Ishikawa (cell line): ENCODE data around the gene PROZ.

ENCODE experiments used
- CEBPB ChIP-seq: IDR thresholded peaks from 2 replicates; pipeline ENCODE4 v1.6.1; 2012
- EP300 ChIP-seq: IDR thresholded peaks from 2 replicates; pipeline ENCODE4 v1.6.1; 2012; ENCODE audit warnings: borderline replicate concordance
- MAX ChIP-seq: IDR thresholded peaks from 2 replicates; pipeline ENCODE4 v1.6.1; 2012
- RAD21 ChIP-seq: IDR thresholded peaks from 2 replicates; pipeline ENCODE4 v1.6.1; 2012; ENCODE audit warnings: low read depth
- REST ChIP-seq: IDR thresholded peaks from 2 replicates; pipeline ENCODE4 v1.6.1; 2012; ENCODE audit warnings: low read depth, mild to moderate bottlenecking
- TAF1 ChIP-seq: IDR thresholded peaks from 2 replicates; pipeline ENCODE4 v1.6.1; 2012; ENCODE audit warnings: low read depth, mild to moderate bottlenecking
- TEAD4 ChIP-seq: IDR thresholded peaks from 2 replicates; pipeline ENCODE4 v1.6.1; 2012
- YY1 ChIP-seq: IDR thresholded peaks from 2 replicates; pipeline ENCODE4 v1.6.1; 2012; ENCODE audit warnings: low read depth

GRCh38 chr13:113190181-113190580, 31.7 kb downstream of the PROZ start:
- TF ChIP-seq RAD21: no peak
- TF ChIP-seq CEBPB: no peak
- TF ChIP-seq TEAD4: no peak
- TF ChIP-seq MAX: no peak
- no peak for TF ChIP-seq YY1
- TF ChIP-seq EP300: no peak
- no peak for TF ChIP-seq REST
- no peak for TF ChIP-seq TAF1
